Measurements from ENCODE around the gene SPNS2.
"Not testable (repeated sequence)": the region's sequence is repeated elsewhere in the genome, so short reads cannot be mapped to it uniquely, and the experiment has no call there.

Gene SPNS2

GRCh38 chr17:4562015-4562969 is 63.6 kb downstream of the SPNS2 start:
- in situ Hi-C loops (cut with MboI; ENCODE audit: low sequenced_read_pairs): no loop called here

- in situ Hi-C loops (cut with MboI; ENCODE audit: low sequenced_read_pairs): no loop called here
Measured at GRCh38 chr17:4565209-4566141, 66.8 kb downstream of the SPNS2 start.

GRCh38 chr17:4566785-4567184 is 68.1 kb downstream of the SPNS2 start:
- in situ Hi-C loops (cut with MboI; ENCODE audit: low sequenced_read_pairs): no loop called here

GRCh38 chr17:4569591-4569990 is 70.9 kb downstream of the SPNS2 start:
- in situ Hi-C loops (cut with MboI; ENCODE audit: low sequenced_read_pairs): no loop called here

- in situ Hi-C loops (cut with MboI; ENCODE audit: low sequenced_read_pairs): no loop called here
Measured at GRCh38 chr17:4572131-4572530, 73.5 kb downstream of the SPNS2 start.

GRCh38 chr17:4573115-4573514 is 74.4 kb downstream of the SPNS2 start:
- in situ Hi-C loops (cut with MboI; ENCODE audit: low sequenced_read_pairs): no loop called here

- in situ Hi-C loops (cut with MboI; ENCODE audit: low sequenced_read_pairs): no loop called here
Measured at GRCh38 chr17:4573669-4574068, 75.0 kb downstream of the SPNS2 start.

- in situ Hi-C loops (cut with MboI; ENCODE audit: low sequenced_read_pairs): no loop called here
Measured at GRCh38 chr17:4574448-4575045, 75.9 kb downstream of the SPNS2 start.

GRCh38 chr17:4576161-4576558 is 77.5 kb downstream of the SPNS2 start:
- in situ Hi-C loops (cut with MboI; ENCODE audit: low sequenced_read_pairs): no loop called here

- in situ Hi-C loops (cut with MboI; ENCODE audit: low sequenced_read_pairs): no loop called here
Measured at GRCh38 chr17:4576729-4577322, 78.1 kb downstream of the SPNS2 start.

GRCh38 chr17:4577386-4577993 is 78.8 kb downstream of the SPNS2 start:
- in situ Hi-C loops (cut with MboI; ENCODE audit: low sequenced_read_pairs): no loop called here

GRCh38 chr17:4578349-4578748 is 79.7 kb downstream of the SPNS2 start:
- in situ Hi-C loops (cut with MboI; ENCODE audit: low sequenced_read_pairs): not testable (repeated sequence)

- in situ Hi-C loops (cut with MboI; ENCODE audit: low sequenced_read_pairs): no loop called here
Measured at GRCh38 chr17:4579678-4580077, 81.0 kb downstream of the SPNS2 start.

GRCh38 chr17:4580291-4580690 is 81.6 kb downstream of the SPNS2 start:
- in situ Hi-C loops (cut with MboI; ENCODE audit: low sequenced_read_pairs): no loop called here

GRCh38 chr17:4582101-4582501 is 83.4 kb downstream of the SPNS2 start:
- in situ Hi-C loops (cut with MboI; ENCODE audit: low sequenced_read_pairs): no loop called here

- in situ Hi-C loops (cut with MboI; ENCODE audit: low sequenced_read_pairs): no loop called here
Measured at GRCh38 chr17:4582691-4583090, 84.0 kb downstream of the SPNS2 start.

GRCh38 chr17:4583206-4583605 is 84.5 kb downstream of the SPNS2 start:
- in situ Hi-C loops (cut with MboI; ENCODE audit: low sequenced_read_pairs): no loop called here

GRCh38 chr17:4583782-4584100 is 85.1 kb downstream of the SPNS2 start:
- in situ Hi-C loops (cut with MboI; ENCODE audit: low sequenced_read_pairs): no loop called here

- in situ Hi-C loops (cut with MboI; ENCODE audit: low sequenced_read_pairs): no loop called here
Measured at GRCh38 chr17:4584101-4584916, 85.6 kb downstream of the SPNS2 start, which contains the start of gene SMTNL2. Gene SMTNL2, plus strand, starts transcription at chr17:4584529. Its CDS starts 77 bp downstream, at chr17:4584606.
